SJSA1 (cell line): Measurements from ENCODE around the gene TGFBR1. TPM values are rescaled to one million over a fixed set of nuclear protein-coding genes. Genes with fewer than 3 reads are reported as not detected.
"Not testable (repeated sequence)": the region's sequence is repeated elsewhere in the genome, so short reads cannot be mapped to it uniquely, and the experiment has no call there.

Experiments
- DNase-seq, 2 experiments: peaks; one replicate each; pipeline ENCODE4 v3.0.0-alpha.2; 2015 to 2020; ENCODE audit warnings: low spot score in 2 of 2, low read depth in 1 of 2
- H3K27ac ChIP-seq: fragments of 250-450 bp; sonication (Bioruptor Pico); 2 replicates; pipeline ENCODE4 v1.5.1; 2020; ENCODE audit warnings: mild to moderate bottlenecking, moderate library complexity
- H3K27me3 ChIP-seq: fragments of 250-450 bp; sonication (Bioruptor Pico); replicated peaks from 2 replicates; pipeline ENCODE4 v1.5.1; 2020; ENCODE audit warnings: mild to moderate bottlenecking, moderate library complexity
- H3K36me3 ChIP-seq: fragments of 250-450 bp; sonication (Bioruptor Pico); 2 replicates; pipeline ENCODE4 v1.5.1; 2020; ENCODE audit warnings: mild to moderate bottlenecking
- H3K4me1 ChIP-seq: fragments of 250-450 bp; sonication (Bioruptor Pico); replicated peaks from 2 replicates; pipeline ENCODE4 v1.6.1; 2021; ENCODE audit warnings: mild to moderate bottlenecking
- H3K4me3 ChIP-seq: fragments of 250-450 bp; sonication (Bioruptor Pico); 2 replicates; pipeline ENCODE4 v1.5.1; 2020; ENCODE audit warnings: mild to moderate bottlenecking
- H3K9me3 ChIP-seq: fragments of 250-450 bp; sonication (Bioruptor Pico); replicated peaks from 2 replicates; pipeline ENCODE4 v1.5.1; 2020; ENCODE audit warnings: mild to moderate bottlenecking
- total RNA-seq: library from RNA; depleted of rRNA; stranded (reverse); fragments of >200 nt; shearing (Covaris generic); gene quantifications from 2 replicates; pipeline ENCODE4 v1.2.3, GENCODE V29; 2014; rRNA removed

The TGFBR1 gene
- total RNA-seq, 1 experiment from 2014 or later: 36.0 TPM

DNA sequence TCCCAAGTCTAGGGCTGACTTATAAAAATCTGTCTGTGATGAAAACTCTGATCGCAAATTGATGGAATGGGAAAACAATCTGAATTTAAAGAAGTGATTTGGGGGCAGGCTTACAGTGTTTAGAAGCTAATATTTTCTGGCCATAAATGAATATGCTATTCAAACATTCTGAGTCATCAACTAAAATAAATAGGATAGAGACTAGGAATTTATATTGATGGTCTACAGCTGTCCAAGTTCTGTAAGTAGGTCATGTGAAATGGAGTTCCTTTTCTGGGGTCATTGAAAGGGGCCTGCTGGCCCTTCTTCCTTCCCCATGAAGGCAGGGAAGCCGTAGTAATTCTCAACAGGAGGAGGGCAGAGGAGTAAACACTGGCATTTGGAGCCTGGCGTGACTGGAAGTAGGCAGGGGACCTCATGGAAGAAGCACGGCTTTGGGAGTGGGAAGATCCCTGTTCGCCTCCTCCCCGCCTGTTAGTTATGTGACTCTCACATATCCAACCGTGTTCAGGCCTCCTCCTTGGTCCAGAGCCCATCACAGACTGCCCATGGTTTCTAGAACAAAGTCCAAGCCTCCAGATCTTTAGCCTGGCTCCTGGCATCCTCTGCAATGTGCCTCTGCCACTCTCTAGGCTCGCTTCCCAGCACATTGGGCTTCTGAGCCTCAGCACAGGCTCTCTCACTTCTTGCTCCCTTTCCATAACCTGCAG, 85.1 kb downstream of the TGFBR1 start:
- Histone ChIP-seq H3K4me3 (no peak overlapping the region), H3K27ac (no peak overlapping the region), H3K27me3 (peaks cover 5% of the 10 kb centered on the region; the same call in 1 of the 2 replicates), H3K9me3 (no peaks in the 10 kb centered on the region), H3K4me1 (peaks cover under 1% of the 10 kb centered on the region; the same call in 1 of the 2 replicates), H3K36me3 (no peaks in the 10 kb centered on the region)
- no peak for DNase-seq

DNA sequence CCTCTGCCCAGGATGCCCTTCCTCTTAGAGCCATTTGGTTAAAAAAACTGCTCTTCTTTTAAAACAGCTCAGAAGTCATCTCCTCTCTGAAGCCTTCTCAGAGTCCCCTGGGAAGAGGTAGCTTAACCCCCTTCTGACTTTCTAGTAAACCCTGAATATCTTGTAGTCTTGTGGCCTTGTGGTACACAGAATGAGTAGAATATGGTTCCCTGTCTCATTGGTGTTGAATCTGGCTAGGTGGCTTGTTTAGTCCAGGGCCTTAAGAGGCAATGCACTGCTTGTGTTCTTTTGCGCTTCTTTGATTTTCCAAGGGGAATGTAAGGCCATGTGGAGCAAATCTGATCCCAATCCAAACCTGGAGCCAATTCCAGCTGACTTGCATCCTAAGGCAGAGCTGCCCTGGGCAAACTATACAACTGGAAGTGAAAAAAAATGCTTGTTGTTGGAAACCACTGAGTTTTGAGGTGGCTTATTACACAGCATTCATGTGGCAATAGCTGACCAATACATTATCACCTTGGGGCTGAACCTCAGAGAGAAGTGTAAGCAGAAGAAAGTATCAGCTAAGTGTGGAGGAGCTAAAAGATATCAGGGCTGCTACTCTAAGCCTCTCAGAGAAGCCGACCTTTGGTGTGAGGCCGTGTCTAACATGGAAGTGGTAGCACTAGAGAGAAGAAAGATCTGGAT, 85.8 kb downstream of the TGFBR1 start:
- no peak overlapping the region for H3K4me3 ChIP-seq
- peaks cover 5% of the 10 kb centered on the region; the same call in 1 of the 2 replicates for H3K27me3 ChIP-seq
- H3K4me1 ChIP-seq: no peaks in the 10 kb centered on the region
- DNase-seq: no peak
- H3K9me3 ChIP-seq: no peaks in the 10 kb centered on the region
- no peak overlapping the region for H3K27ac ChIP-seq
- H3K36me3 ChIP-seq: no peaks in the 10 kb centered on the region

DNA sequence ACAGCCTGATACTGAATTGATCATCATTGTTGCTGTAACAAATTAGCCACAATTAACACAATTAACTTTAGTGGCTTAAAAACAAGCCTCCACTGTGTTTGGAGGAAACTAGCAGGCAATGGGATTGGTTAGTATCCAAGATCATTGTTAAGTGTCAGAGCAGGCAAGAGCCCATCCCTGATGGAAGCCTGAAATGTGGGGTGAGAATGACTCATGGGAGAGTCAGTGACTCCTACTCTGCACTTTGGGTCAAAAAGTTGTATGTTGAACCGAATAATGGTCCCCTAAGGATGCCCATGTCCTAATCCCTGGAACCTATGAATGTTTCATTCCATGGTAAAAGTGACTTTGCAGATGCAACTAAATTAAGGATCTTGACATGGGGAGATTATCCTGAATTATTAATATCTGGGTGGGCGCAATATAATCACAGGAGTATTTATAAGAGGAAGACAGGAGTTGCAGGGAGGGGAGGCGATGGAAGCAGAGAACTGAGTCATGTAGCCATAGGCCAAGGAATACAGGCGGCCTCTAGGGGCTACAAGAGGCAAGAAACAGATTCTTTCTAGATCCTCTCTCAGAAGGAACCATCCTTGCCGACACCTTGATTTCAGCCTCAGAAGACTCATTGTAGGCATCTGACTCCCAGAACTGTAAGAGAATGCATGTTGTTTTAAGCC, 88.0 kb downstream of the TGFBR1 start:
- H3K4me1 ChIP-seq: peaks cover 3% of the 10 kb centered on the region; the same call in 1 of the 2 replicates
- no peaks in the 10 kb centered on the region for H3K9me3 ChIP-seq
- no peak overlapping the region for H3K4me3 ChIP-seq
- no peaks in the 10 kb centered on the region for H3K36me3 ChIP-seq
- no peak for DNase-seq
- peaks cover 3% of the 10 kb centered on the region; the same call in 1 of the 2 replicates for H3K27me3 ChIP-seq
- no peak overlapping the region for H3K27ac ChIP-seq

DNA sequence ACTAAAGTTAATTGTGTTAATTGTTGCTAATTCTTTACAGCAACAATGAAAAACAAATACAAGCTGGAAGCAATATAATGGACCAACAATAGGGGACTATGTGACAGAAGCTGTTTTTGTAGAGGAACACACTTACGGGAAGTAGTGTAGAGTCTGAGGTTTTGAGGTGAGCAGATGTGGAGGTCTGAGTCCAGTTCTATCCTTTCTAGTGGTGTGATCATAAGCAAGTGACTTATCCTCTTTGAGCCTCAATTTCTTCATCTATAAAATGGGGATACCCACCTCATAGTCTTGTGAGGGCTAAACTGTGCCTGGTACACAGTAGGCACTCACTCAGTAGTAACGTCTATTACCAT, 88.5 kb downstream of the TGFBR1 start:
- Histone ChIP-seq H3K4me1 (peaks cover 4% of the 10 kb centered on the region; the same call in 1 of the 2 replicates), H3K36me3 (no peaks in the 10 kb centered on the region), H3K9me3 (no peaks in the 10 kb centered on the region), H3K4me3 (no peak overlapping the region), H3K27ac (no peak overlapping the region), H3K27me3 (no peaks in the 10 kb centered on the region)
- no peak for DNase-seq

DNA sequence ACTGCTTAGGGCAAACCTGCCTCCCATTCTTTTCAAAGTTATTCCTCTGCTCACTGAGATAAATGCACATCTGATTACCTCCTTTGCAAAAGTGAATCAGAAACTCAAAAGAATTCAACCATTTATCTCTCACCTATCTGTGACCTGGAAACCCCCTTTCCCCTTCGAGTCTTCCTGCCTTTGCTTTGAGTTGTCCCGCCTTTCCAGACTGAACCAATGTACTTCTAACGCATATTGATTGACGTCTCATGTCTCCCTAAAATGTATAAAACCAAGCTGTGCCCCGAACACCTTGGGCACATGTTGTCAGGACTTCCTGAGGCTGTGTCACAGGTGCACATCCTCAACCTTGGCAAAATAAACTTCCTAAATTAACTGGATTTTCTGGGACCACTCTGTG, 91.6 kb downstream of the TGFBR1 start:
- H3K4me1 ChIP-seq, H3K4me3 ChIP-seq, H3K36me3 ChIP-seq, H3K9me3 ChIP-seq, DNase-seq, H3K27me3 ChIP-seq, H3K27ac ChIP-seq: not testable (repeated sequence)

DNA sequence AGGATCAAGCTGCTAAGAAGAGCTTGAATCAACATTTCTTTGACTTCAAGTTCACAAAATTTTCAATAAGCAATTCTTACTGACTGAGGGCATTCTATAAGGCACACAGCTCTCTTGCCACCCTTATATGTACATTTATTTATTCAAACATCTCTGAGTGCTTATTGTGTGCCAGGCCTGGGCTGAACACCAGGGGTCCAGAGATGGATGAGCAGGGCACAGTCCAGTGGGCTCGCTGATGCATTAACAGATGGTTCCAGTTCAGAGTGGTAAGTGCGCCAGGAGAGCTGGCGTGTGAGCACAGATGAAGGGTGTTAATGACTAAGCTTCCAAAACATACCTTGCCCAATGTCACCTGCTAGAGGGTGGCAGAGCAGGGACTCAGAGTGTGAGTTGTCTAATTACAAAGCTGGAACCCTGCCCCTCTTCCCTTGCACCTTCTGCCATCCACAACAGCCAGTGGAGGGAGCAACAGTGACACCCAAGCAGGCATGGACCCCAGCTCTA, 92.3 kb downstream of the TGFBR1 start:
- Histone ChIP-seq H3K4me1 (peaks cover 4% of the 10 kb centered on the region; the same call in 1 of the 2 replicates), H3K27me3 (no peaks in the 10 kb centered on the region)

DNA sequence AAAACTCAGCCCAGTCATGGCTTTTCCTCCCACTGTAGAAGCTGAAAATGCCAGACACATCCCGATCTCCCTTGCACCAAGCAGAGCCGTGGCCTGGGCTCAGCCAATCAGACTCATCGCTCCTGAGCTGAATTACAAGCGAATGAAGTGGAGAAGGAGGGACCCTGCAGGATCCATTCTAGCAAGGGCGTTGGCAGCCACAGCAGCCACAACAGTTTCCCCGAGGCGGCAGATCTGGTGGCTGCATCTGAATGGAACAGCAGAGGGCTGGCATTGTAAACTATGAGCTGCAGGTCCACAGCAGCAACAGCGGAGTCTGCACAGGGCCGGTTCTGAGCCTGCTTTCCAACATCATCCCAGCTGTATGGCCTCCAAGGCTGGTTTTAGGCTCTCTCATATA, 93.1 kb downstream of the TGFBR1 start:
- peaks cover 4% of the 10 kb centered on the region; the same call in 1 of the 2 replicates for H3K4me1 ChIP-seq
- H3K27ac ChIP-seq: no peak overlapping the region
- DNase-seq: no peak
- no peaks in the 10 kb centered on the region for H3K27me3 ChIP-seq
- H3K9me3 ChIP-seq: no peaks in the 10 kb centered on the region
- H3K4me3 ChIP-seq: no peak overlapping the region
- no peaks in the 10 kb centered on the region for H3K36me3 ChIP-seq

More for the DNA sequence above, 92.3 kb downstream of the TGFBR1 start:
- no peak overlapping the region for H3K4me3 ChIP-seq
- DNase-seq: no peak
- H3K9me3 ChIP-seq: no peaks in the 10 kb centered on the region
- H3K36me3 ChIP-seq: no peaks in the 10 kb centered on the region
- H3K27ac ChIP-seq: no peak overlapping the region

DNA sequence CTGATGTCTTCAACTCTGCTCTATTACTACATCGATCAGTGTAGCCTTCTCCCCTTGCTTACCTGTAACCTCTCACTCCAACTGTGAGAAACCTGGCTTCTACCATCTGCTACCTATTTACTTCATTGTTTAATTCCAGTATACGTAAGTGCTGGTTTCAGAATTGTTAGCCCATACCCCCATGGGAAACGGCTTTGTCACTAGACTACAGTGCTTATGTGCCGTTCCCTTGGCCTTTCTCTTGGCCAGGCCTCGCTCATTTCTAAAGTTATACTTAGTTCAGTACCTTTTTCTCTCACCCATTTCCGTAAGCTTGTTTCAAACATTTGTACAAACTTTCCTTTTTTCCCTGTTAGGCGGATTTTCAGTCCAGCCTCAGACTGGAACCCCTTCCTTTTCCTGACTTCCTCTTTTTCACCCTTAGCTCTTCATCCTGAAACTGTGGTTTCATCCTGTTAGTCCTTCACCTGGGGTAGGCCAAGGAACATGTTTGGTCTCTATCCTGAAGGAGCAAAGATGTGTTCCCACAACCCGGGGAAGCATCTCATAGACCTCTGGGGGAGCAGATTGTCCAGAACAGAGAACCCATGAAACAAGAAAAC, 95.1 kb downstream of the TGFBR1 start:
- Histone ChIP-seq H3K36me3 (no peaks in the 10 kb centered on the region), H3K4me1 (peaks cover 4% of the 10 kb centered on the region; the same call in 1 of the 2 replicates), H3K4me3 (no peak overlapping the region), H3K27ac (no peak overlapping the region), H3K27me3 (no peaks in the 10 kb centered on the region), H3K9me3 (no peaks in the 10 kb centered on the region)
- no peak for DNase-seq

DNA sequence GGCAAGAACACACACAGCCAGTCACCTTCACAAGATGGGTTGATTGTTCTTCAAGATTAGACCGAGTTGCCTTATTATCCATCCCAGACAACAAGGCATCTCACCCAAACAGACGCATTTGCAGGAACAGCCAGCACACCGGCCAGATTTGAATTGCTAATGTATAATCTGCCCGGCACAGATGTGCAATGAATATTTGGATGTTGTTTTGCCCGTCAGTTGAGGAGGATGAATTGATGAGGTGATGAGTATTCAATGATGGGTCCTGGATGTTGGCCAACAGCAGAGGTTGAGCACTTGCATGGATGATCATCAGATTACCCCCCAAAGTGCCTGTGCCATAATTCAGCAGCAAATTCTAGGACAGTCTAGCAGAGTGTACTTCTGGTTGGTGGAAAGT, 96.7 kb downstream of the TGFBR1 start:
- H3K9me3 ChIP-seq: no peaks in the 10 kb centered on the region
- no peak for DNase-seq
- H3K36me3 ChIP-seq: no peaks in the 10 kb centered on the region
- no peak overlapping the region for H3K27ac ChIP-seq
- H3K4me3 ChIP-seq: no peak overlapping the region
- no peaks in the 10 kb centered on the region for H3K27me3 ChIP-seq
- peaks cover 4% of the 10 kb centered on the region; the same call in 1 of the 2 replicates for H3K4me1 ChIP-seq

Other genes starting within 250 kb of the TGFBR1 start
- gene COL15A1, start 161.2 kb upstream of the TGFBR1 start, total RNA-seq: 0.22 and 0.50 TPM in 2 replicates
- 37.5 and 42.0 TPM in 2 replicates for gene ALG2, start 116.8 kb downstream of the TGFBR1 start, total RNA-seq
- gene SEC61B, start 117.2 kb downstream of the TGFBR1 start, total RNA-seq: 114 and 164 TPM in 2 replicates